Measurements from ENCODE around the gene TUB. TPM values are rescaled to one million over a fixed set of nuclear protein-coding genes. Genes with fewer than 3 reads are reported as not detected.

The TUB gene
- total and polyA plus RNA-seq, 2 of the 8 experiments (the other 6 are each of a cell fraction or from before 2014, with no cell fraction given) = 15.3 to 31.3 TPM

DNA sequence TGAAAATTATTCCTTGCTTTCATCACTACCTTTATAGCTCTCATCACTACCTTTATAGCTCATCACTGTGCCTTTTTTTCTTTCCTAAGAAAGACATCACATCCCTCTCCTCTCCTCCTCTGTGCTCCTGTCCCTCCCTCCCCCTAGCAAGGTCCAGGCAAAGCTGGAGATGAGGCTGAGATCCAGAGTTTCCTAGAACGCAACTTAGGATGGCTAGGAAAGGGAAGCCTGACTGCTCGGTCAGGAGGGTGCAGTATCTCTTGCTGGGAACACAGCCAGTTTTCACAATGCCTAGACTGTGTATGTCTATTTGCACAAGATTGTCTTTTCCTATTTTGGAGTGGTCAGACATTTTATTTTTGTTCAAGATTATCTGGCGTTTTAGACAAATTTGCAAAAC lies 24.7 kb downstream of the TUB start:
- WGBS, 2 experiments (ENCODE audit: extremely low coverage in 1 of 2, insufficient coverage in 1 of 2, insufficient read length in 1 of 2, insufficient replicate concordance in 2 of 2, low coverage in 1 of 2, low lambda C conversion rate in 2 of 2, missing lambda C conversion rate in 1 of 2) = 88% methylated on average over 3 of the region's 3 CpGs; no CpG with 5 or more reads in 1 of the 2 experiments
- Histone ChIP-seq H3K9me3 (ENCODE audit: insufficient read depth in 2 of 2, low read depth in 1 of 2, low read length in 1 of 2) (no peaks in the 10 kb centered on the region), H2BK5ac (ENCODE audit: low read depth, low read length) (no peak overlapping the region), H3K79me1 (ENCODE audit: low read depth, low read length) (no peaks in the 10 kb centered on the region), H3K36me3 (ENCODE audit: control insufficient read depth in 2 of 4, insufficient read depth in 4 of 4, low read length in 3 of 4) (peaks cover 11 to 47% (median 36%) of the 10 kb centered on the region in 4 experiments), H3K27me3 (replicated peaks in 1 of 4; ENCODE audit: control insufficient read depth in 3 of 4, extremely low read depth in 1 of 4, insufficient read depth in 3 of 4, low read length in 3 of 4) (no peaks in the 10 kb centered on the region), H4K20me1 (replicated peaks in 1 of 2; ENCODE audit: control insufficient read depth in 1 of 2, insufficient read depth in 2 of 2, low read length in 2 of 2) (peaks cover 0 to 2% of the 10 kb centered on the region in 2 experiments), H3K14ac (ENCODE audit: insufficient read length) (no peak overlapping the region), H2BK12ac (ENCODE audit: low read depth, low read length) (no peak overlapping the region), H3K23ac (ENCODE audit: insufficient read length) (no peak overlapping the region), H3K4me1 (replicated peaks in 1 of 4; ENCODE audit: control insufficient read depth in 3 of 4, insufficient read depth in 4 of 4, low read length in 3 of 4) (no peaks in the 10 kb centered on the region), H3K9ac (replicated peaks in 1 of 4; ENCODE audit: extremely low read depth in 1 of 4, low read depth in 3 of 4, low read length in 3 of 4) (no peak overlapping the region), H3K4me2 (ENCODE audit: insufficient read depth in 1 of 2, low read depth in 2 of 2, low read length in 2 of 2) (no peak overlapping the region), H2AFZ (ENCODE audit: low read length) (no peak overlapping the region), H3K27ac (ENCODE audit: low read depth, low read length) (no peak overlapping the region), H4K91ac (replicated peaks; ENCODE audit: insufficient read length, low read length) (no peak overlapping the region), H2BK20ac (ENCODE audit: low read length) (no peak overlapping the region), H3K56ac (replicated peaks; ENCODE audit: insufficient read length, low read depth, low read length) (no peak overlapping the region), H2AK5ac (ENCODE audit: low read depth, low read length) (no peak overlapping the region), H3K79me2 (ENCODE audit: control insufficient read depth in 1 of 2, insufficient read depth in 2 of 2, low read length in 2 of 2) (no peaks in the 10 kb centered on the region), H3K4me3 (ENCODE audit: extremely low read depth in 1 of 4, insufficient read depth in 2 of 4, low read depth in 3 of 4, low read length in 4 of 4) (no peak overlapping the region), H2BK120ac (replicated peaks; ENCODE audit: low read depth, low read length) (no peak overlapping the region), H3K23me2 (ENCODE audit: low read depth, low read length) (no peaks in the 10 kb centered on the region), H4K5ac (ENCODE audit: insufficient read length, low read depth, low read length) (no peak overlapping the region), H3K4ac (replicated peaks; ENCODE audit: insufficient read length, low read depth, low read length) (no peak overlapping the region), H2BK15ac (ENCODE audit: low read length) (no peak overlapping the region), H4K8ac (ENCODE audit: extremely low read depth, insufficient read depth, low read length) (no peak overlapping the region), H3K18ac (ENCODE audit: extremely low read depth, low read length) (no peak overlapping the region)
- TF ChIP-seq HDAC6 (IDR thresholded peaks at IDR 0.05; ENCODE audit: low read depth, low read length) = no peak
- no peak for TF ChIP-seq PHF8 (conservative IDR thresholded peaks at IDR 0.05; ENCODE audit: low read depth, low read length)
- TF ChIP-seq SUZ12 (IDR thresholded peaks at IDR 0.05; ENCODE audit: low read length) = no peak
- TF ChIP-seq, protein P1, sequence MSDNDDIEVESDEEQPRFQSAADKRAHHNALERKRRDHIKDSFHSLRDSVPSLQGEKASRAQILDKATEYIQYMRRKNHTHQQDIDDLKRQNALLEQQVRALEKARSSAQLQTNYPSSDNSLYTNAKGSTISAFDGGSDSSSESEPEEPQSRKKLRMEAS (IDR thresholded peaks at IDR 0.05) = no peak
- TF ChIP-seq CTBP2 (IDR thresholded peaks at IDR 0.05; ENCODE audit: borderline replicate concordance, insufficient read depth, insufficient read length, low read length) = no peak
- TF ChIP-seq HDAC2 (IDR thresholded peaks at IDR 0.05; ENCODE audit: borderline replicate concordance in 1 of 2, low read depth in 2 of 2, low read length in 2 of 2) = no peak
- TF ChIP-seq, protein P2, sequence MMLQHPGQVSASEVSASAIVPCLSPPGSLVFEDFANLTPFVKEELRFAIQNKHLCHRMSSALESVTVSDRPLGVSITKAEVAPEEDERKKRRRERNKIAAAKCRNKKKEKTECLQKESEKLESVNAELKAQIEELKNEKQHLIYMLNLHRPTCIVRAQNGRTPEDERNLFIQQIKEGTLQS (IDR thresholded peaks at IDR 0.05; ENCODE audit: insufficient read depth, low read depth, low read length) = no peak
- TF ChIP-seq SP1 (IDR thresholded peaks at IDR 0.05; ENCODE audit: low read depth, low read length) = no peak
- no peak for TF ChIP-seq MAFK (IDR thresholded peaks at IDR 0.05; ENCODE audit: low read depth, low read length)
- DNase-seq (ENCODE audit: low read depth in 1 of 2, low spot score in 2 of 2) (no peak), FAIRE-seq (no peak)
- CTCF ChIA-PET (ENCODE audit: partially characterized antibody) = interaction anchor here (0.6 to 30.2 kb wide), 6 partner anchors 16 to 200 kb away, joined by 3 to 1283 read pairs (median 3); no protein-coding TSS in a partner anchor
- POLR2A ChIA-PET (ENCODE audit: partially characterized antibody) = no interaction called here
